GM12878 (cell line): ENCODE measurements around the gene AMMECR1. TPM values are rescaled to one million over a fixed set of nuclear protein-coding genes. Genes with fewer than 3 reads are reported as not detected.

Experiments
- ATAC-seq: fragments of 200-7000 bp; cut with Tn5 transposase; 3 replicates; pipeline ENCODE4 v1.9.1; 2020; ENCODE audit warnings: mild to moderate bottlenecking, moderate library complexity
- BruUV-seq: library from RNA; stranded (reverse); fragments of 400-500 nt; replicated peaks from 2 replicates; lab custom pipeline; 2021; lab: Mats Ljungman, UMichigan
- CTCF ChIA-PET: fragments of 300-600 bp; sonication (Branson Sonifier 250); formaldehyde crosslinking; extraction: SDS; loops from one replicate; lab custom pipeline; 2021; ENCODE audit warnings: inconsistent platforms; lab: Yijun Ruan, JAX
- POLR2A ChIA-PET: fragments of 350-600 bp; formaldehyde crosslinking; extraction: SDS; loops from one replicate; lab custom pipeline; 2021; ENCODE audit warnings: inconsistent platforms; lab: Charles Lee
- RAD21 ChIA-PET: fragments of 300-600 bp; sonication (Branson Sonifier 250); formaldehyde crosslinking; loops from one replicate; lab custom pipeline; 2023; ENCODE audit warnings: antibody characterized with exemption; ENCODE audit not compliant: unreplicated experiment; lab: Charles Lee
- SMC1A ChIA-PET: fragments of 300-600 bp; sonication (Branson Sonifier 250); formaldehyde crosslinking; loops from one replicate; lab custom pipeline; 2023; ENCODE audit not compliant: unreplicated experiment, uncharacterized antibody; lab: Charles Lee
- DNase-seq: peaks from one replicate; pipeline ENCODE4 v3.0.0-alpha.2; 2011; ENCODE audit warnings: low read depth, low spot score
- FAIRE-seq: peaks from 3 replicates; lab custom pipeline; 2011; peaks lifted over from hg19 to GRCh38; lab: Jason Lieb, UNC
- H2AFZ ChIP-seq: 2 replicates; pipeline ENCODE4 v1.6.0; 2011; ENCODE audit warnings: low read depth, low read length, control low read depth; ENCODE audit not compliant: control insufficient read depth
- H3K27ac ChIP-seq: 2 replicates; pipeline ENCODE4 v1.5.1; 2011; ENCODE audit warnings: control low read depth; ENCODE audit not compliant: control insufficient read depth, insufficient read depth
- H3K27me3 ChIP-seq, 2 experiments: replicated peaks in 1 of 2; 2 replicates each; pipeline versions ENCODE4 v1.6.0 to v1.6.1; 2011; ENCODE audit warnings: low read length in 1 of 2; ENCODE audit not compliant: control insufficient read depth in 2 of 2, insufficient read depth in 2 of 2
- H3K36me3 ChIP-seq, 2 experiments: 2 replicates each; pipeline ENCODE4 v1.5.1; 2011; ENCODE audit warnings: low read length in 1 of 2; ENCODE audit not compliant: control insufficient read depth in 2 of 2, insufficient read depth in 2 of 2
- H3K4me1 ChIP-seq: 2 replicates; pipeline ENCODE4 v1.6.1; 2011; ENCODE audit warnings: mild to moderate bottlenecking, low read length, moderate library complexity, mixed read lengths; ENCODE audit not compliant: control insufficient read depth, insufficient read depth
- H3K4me2 ChIP-seq: 2 replicates; pipeline ENCODE4 v1.6.0; 2011; ENCODE audit warnings: control low read depth; ENCODE audit not compliant: control insufficient read depth, insufficient read depth
- H3K4me3 ChIP-seq: fragments of 200-600 bp; sonication (generic); 2 replicates; pipeline ENCODE4 v1.5.1; 2016
- H3K79me2 ChIP-seq: 2 replicates; pipeline ENCODE4 v1.6.0; 2011; ENCODE audit warnings: low read length; ENCODE audit not compliant: control insufficient read depth, insufficient read depth
- H3K9ac ChIP-seq: 2 replicates; pipeline ENCODE4 v1.8.0; 2011; ENCODE audit warnings: low read length, control low read depth, mixed read lengths; ENCODE audit not compliant: control insufficient read depth, insufficient read depth
- H3K9me3 ChIP-seq: replicated peaks from 3 replicates; pipeline ENCODE4 v1.5.1; 2011; ENCODE audit warnings: mild to moderate bottlenecking, low read length; ENCODE audit not compliant: control insufficient read depth, insufficient read depth
- H4K20me1 ChIP-seq: 2 replicates; pipeline ENCODE4 v1.6.0; 2011; ENCODE audit not compliant: control insufficient read depth, insufficient read depth
- BCL11A ChIP-seq: IDR thresholded peaks from 2 replicates; pipeline ENCODE4 v1.6.1; 2011; ENCODE audit warnings: low read depth, low read length
- HDAC6 ChIP-seq: fragments of 200-600 bp; sonication (generic); IDR thresholded peaks from one replicate; pipeline ENCODE4 v1.8.0; 2017; ENCODE audit warnings: antibody characterized with exemption; ENCODE audit not compliant: unreplicated experiment
- HDGF ChIP-seq: fragments of 450-650 bp; IDR thresholded peaks from 2 replicates; pipeline ENCODE4 v1.6.1; 2016; ENCODE audit warnings: antibody characterized with exemption
- KAT2A ChIP-seq: conservative IDR thresholded peaks from 2 replicates; pipeline ENCODE4 v1.6.1; 2011; ENCODE audit warnings: low read depth, low read length; ENCODE audit not compliant: control insufficient read depth
- MEF2A ChIP-seq: IDR thresholded peaks from 2 replicates; pipeline ENCODE4 v1.6.1; 2011; ENCODE audit warnings: low read depth, mild to moderate bottlenecking, low read length, moderate library complexity; ENCODE audit not compliant: insufficient read depth
- MEF2B ChIP-seq: fragments of 450-650 bp; IDR thresholded peaks from 2 replicates; pipeline ENCODE4 v1.6.1; 2018; ENCODE audit warnings: mild to moderate bottlenecking, moderate library complexity; ENCODE audit not compliant: partially characterized antibody, poor library complexity, severe bottlenecking
- MTA3 ChIP-seq: IDR thresholded peaks from 2 replicates; pipeline ENCODE4 v1.6.1; 2012; ENCODE audit warnings: low read length, inconsistent platforms, borderline replicate concordance
- MYB ChIP-seq: fragments of 150-350 bp; IDR thresholded peaks from 2 replicates; pipeline ENCODE4 v1.6.1; 2014; ENCODE audit warnings: mild to moderate bottlenecking, low read depth, low read length, borderline replicate concordance
- NFXL1 ChIP-seq: fragments of 450-650 bp; IDR thresholded peaks from 2 replicates; pipeline ENCODE4 v1.6.1; 2017; ENCODE audit warnings: antibody characterized with exemption, mild to moderate bottlenecking, borderline replicate concordance
- NKRF ChIP-seq: fragments of 450-650 bp; conservative IDR thresholded peaks from 2 replicates; pipeline ENCODE4 v1.6.1; 2017; ENCODE audit warnings: mild to moderate bottlenecking, moderate library complexity
- NR2F1 ChIP-seq: fragments of 450-650 bp; conservative IDR thresholded peaks from 2 replicates; pipeline ENCODE4 v1.6.1; 2017; ENCODE audit warnings: mild to moderate bottlenecking
- RBBP5 ChIP-seq: fragments of 200-600 bp; sonication (generic); conservative IDR thresholded peaks from 2 replicates; pipeline ENCODE4 v1.6.1; 2016
- TCF3 ChIP-seq: IDR thresholded peaks from 2 replicates; pipeline ENCODE4 v1.6.1; 2012; ENCODE audit warnings: low read depth, mild to moderate bottlenecking, low read length, borderline replicate concordance; ENCODE audit not compliant: insufficient read depth
- ZBED1 ChIP-seq: IDR thresholded peaks from 2 replicates; pipeline ENCODE4 v1.6.1; 2016; ENCODE audit warnings: borderline replicate concordance
- ZSCAN29 ChIP-seq: fragments of 450-650 bp; IDR thresholded peaks from 2 replicates; pipeline ENCODE4 v1.6.1; 2017; ENCODE audit warnings: mild to moderate bottlenecking, moderate library complexity
- WGBS: methylation state at CpG from one replicate; pipeline ENCODE4 v1.1.6; 2016; ENCODE audit warnings: low lambda C conversion rate; ENCODE audit not compliant: insufficient replicate concordance, insufficient coverage; ENCODE audit errors: missing lambda C conversion rate; 5-methylcytosine and 5-hydroxymethylcytosine counted together
- in situ Hi-C: fragments of 300-500 bp; cut with MboI; formaldehyde crosslinking; loops from 9 replicates; pipeline ENCODE4 v1.14.3; 2018; ENCODE audit warnings: mixed read lengths
- intact Hi-C: fragments of 100-400 bp; cut with micrococcal nuclease; formaldehyde crosslinking; loops from one replicate; pipeline ENCODE4 v1.14.2; 2022; ENCODE audit not compliant: unreplicated experiment
- polyA plus RNA-seq, 11 experiments: library from polyadenylated mRNA; depleted of rRNA in 4 of 11; unstranded in 6 of 11; stranded (reverse) in 5 of 11; fragments of >200 nt; fragmentation: Nextera tagmentation in 4 of 11; fragmentation: Illumina TruSeq in 1 of 11; extraction: Ambion mirVana in 4 of 11; extraction: Trizol in 1 of 11; gene quantifications; 1 replicate in 1 of 11; 2 replicates in 10 of 11; pipeline versions ENCODE4 v1.2.1 to v1.2.3, GENCODE V29; 2011 to 2016; ENCODE audit warnings: inconsistent platforms in 2 of 11, missing spikeins in 2 of 11, low read depth in 1 of 11
- total RNA-seq, 4 experiments: library from RNA; depleted of rRNA in 3 of 4; stranded (reverse); fragments of >200 nt in 3 of 4; fragmentation: Illumina TruSeq in 1 of 4; extraction: Trizol in 1 of 4; gene quantifications; 2 replicates each; pipeline versions ENCODE4 v1.2.1 to v1.2.3, GENCODE V29; 2013 to 2021
- TF ChIP-seq, protein P1 (sequence below): IDR thresholded peaks from 2 replicates; pipeline ENCODE4 v1.6.1; 2012; ENCODE audit warnings: low read depth, low read length, improper control_type of control experiment

The AMMECR1 gene
- total and polyA plus RNA-seq, 10 of the 15 experiments (the other 5 are each of a cell fraction or from before 2014, with no cell fraction given) = 4.9 to 25.6 (median 10.7) TPM

DNA sequence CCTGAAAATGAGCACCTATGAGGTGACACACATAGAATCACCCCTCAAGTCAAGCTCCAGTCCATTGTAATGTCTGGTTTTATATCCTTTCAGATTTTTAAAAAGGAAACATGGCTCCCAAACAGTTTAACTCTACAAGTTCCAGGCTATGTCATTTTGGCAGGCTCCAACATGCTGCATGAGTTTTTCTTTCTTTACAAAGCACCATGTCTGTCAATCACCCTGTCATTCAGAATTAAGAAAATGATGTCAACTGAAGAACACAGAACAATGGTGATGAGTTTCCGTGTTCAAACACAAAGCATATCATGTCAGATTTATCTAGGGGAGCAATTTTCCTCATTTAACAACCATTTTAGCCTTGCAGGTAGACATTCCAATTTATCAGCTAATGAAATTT lies 106.5 kb downstream of the AMMECR1 start:
- CTCF ChIA-PET = no interaction called here
- intact Hi-C loops = no loop called here

More for the DNA sequence above, 106.5 kb downstream of the AMMECR1 start:
- no peak for DNase-seq
- POLR2A ChIA-PET = no interaction called here
- SMC1A ChIA-PET = interaction anchor here (1.0 to 1.3 kb wide), 2 partner anchors 46 to 53 kb away, joined by 3 read pairs; no protein-coding TSS in a partner anchor
- RAD21 ChIA-PET = no interaction called here
- Histone ChIP-seq H3K27me3 (no peaks in the 10 kb centered on the region), H3K4me1 (no peaks in the 10 kb centered on the region), H3K4me3 (no peak overlapping the region), H3K27ac (no peak overlapping the region), H2AFZ (no peak overlapping the region), H4K20me1 (no peaks in the 10 kb centered on the region), H3K9ac (no peak overlapping the region), H3K9me3 (no peaks in the 10 kb centered on the region), H3K36me3 (no peaks in the 10 kb centered on the region), H3K4me2 (no peak overlapping the region), H3K79me2 (no peaks in the 10 kb centered on the region)
- WGBS = 50% methylated on average over 1 of the region's 1 CpG
- TF ChIP-seq KAT2A (no peak), MEF2A (no peak), ZSCAN29 (no peak), RBBP5 (no peak), MYB (no peak), MEF2B (no peak), HDAC6 (no peak), NKRF (no peak), TCF3 (no peak), BCL11A (no peak), ZBED1 (no peak), MTA3 (no peak), HDGF (no peak), NFXL1 (no peak), NR2F1 (no peak)
- TF ChIP-seq, protein P1, sequence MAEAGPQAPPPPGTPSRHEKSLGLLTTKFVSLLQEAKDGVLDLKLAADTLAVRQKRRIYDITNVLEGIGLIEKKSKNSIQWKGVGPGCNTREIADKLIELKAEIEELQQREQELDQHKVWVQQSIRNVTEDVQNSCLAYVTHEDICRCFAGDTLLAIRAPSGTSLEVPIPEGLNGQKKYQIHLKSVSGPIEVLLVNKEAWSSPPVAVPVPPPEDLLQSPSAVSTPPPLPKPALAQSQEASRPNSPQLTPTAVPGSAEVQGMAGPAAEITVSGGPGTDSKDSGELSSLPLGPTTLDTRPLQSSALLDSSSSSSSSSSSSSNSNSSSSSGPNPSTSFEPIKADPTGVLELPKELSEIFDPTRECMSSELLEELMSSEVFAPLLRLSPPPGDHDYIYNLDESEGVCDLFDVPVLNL = no peak
- ATAC-seq = no peak
- in situ Hi-C loops = no loop called here
- BruUV-seq = no TSS peak
- FAIRE-seq = no peak
